GM21528 (cell line): ENCODE data around the gene MED14.

Source experiments
- ATAC-seq: cut with Tn5 transposase; IDR thresholded peaks from one replicate; pipeline ENCODE4 v1.9.1; 2021; ENCODE audit warnings: mild to moderate bottlenecking, moderate library complexity; ENCODE audit not compliant: unreplicated experiment, low FRiP score

MED14 gene

GRCh38 chrX:40671126-40671525 lies 64.2 kb downstream of the MED14 start:
- no peak for ATAC-seq

- no peak for ATAC-seq
These were observed 71.3 kb downstream of the MED14 start for GRCh38 chrX:40663880-40664630.

GRCh38 chrX:40663078-40663740 lies 72.1 kb downstream of the MED14 start:
- ATAC-seq = no peak

DNA sequence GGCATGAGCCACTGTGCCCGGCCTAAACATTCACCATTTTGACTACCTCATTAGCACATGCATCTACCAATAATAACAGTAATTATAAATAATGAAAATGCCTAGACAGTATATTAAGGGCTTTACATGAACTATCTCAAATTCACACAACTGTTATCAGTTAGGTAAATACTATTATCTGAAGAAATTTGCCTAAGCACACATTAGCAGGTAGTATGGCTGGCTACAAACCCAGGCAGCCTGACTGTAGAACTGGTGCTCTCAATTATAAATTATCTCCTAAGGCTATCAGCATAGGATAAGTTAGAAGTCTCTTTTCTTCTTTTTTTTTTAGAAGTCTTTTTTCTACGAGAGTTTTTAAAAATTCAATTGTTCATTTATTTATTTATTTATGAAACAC lies 73.9 kb downstream of the MED14 start:
- no peak for ATAC-seq

DNA sequence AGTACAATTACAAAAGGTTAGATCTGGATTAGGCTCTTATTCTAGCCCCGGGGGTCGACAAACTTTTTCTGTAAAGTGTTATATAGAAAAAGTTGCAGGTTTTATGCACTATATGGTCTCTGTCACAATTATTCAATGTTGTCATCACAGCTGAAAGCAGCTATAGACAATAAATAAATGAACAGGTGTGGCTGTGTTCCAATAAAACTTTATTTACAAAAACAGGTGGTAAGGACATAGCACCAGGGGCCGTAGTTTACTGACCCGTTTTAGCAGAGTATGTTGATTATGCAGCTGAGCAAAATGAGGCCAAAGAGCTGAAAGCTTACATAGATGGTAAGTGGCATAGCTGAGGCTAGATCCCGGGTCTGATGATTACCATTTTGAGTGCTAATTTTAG lies 75.0 kb downstream of the MED14 start:
- no peak for ATAC-seq

DNA sequence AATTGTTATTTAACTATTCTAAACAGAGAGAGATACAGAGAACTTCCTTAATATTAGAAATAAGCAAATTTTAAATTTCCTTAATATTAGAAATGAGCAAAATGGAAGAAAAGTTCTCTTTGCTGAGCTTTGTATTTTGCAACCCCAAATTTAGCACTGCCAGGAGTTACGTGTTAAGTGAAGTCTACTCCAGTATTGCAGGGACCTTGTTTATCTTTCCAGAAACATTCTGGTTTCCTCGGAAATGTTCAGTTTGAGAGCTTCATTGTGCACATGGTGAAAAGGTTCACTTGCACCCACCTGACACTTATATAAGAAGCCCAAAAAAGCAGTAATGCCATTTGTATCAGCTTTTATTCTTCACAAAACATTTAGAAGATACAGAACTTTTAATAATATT lies 81.8 kb downstream of the MED14 start:
- no peak for ATAC-seq

DNA sequence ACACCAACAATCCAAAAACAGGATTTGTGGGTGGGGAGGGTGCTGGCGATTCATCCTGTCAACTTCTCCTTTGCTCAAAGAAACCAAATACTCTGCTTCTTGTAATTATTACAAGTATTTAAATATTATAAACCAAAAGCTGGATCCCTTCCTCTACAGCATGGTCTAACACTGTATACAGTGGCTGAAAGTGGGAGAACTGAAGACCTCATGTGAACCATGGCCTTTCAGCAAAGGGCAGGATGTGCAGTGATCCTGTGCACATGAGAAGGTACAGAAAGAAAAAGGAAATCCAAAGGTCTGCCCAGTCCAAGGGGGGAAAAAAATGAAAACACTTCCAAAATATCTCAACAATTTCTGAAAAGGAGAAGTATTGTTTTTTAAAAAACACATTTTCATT lies 82.7 kb downstream of the MED14 start:
- ATAC-seq = no peak

DNA sequence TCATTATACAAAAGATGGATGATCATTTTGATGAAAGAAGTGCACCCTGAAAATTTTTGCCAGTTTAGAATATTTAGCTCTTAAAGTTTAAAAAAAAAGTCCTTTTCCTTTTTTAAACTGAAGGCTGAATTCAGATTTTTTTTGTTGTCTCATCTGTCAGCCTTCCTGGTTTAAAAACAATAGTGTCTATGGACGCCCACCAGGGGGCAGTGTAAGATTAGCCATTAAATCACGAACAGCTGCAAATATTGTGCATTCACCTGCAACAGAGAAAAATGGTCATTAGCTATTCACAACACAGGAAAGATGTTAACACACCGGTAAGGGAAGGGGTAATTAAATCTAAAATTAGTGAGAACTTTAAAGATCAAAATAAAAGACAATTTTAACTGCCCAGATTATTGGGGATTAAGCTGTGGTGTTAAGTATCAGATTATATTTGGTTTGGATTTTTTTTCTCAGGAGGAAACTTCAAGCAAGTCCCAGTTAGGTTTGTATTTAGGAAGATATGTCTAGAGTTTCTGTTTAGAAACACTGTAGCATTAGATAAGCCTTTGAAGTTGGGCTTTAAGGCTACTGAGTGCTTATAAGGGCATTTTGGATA lies 83.6 kb downstream of the MED14 start:
- no peak for ATAC-seq

DNA sequence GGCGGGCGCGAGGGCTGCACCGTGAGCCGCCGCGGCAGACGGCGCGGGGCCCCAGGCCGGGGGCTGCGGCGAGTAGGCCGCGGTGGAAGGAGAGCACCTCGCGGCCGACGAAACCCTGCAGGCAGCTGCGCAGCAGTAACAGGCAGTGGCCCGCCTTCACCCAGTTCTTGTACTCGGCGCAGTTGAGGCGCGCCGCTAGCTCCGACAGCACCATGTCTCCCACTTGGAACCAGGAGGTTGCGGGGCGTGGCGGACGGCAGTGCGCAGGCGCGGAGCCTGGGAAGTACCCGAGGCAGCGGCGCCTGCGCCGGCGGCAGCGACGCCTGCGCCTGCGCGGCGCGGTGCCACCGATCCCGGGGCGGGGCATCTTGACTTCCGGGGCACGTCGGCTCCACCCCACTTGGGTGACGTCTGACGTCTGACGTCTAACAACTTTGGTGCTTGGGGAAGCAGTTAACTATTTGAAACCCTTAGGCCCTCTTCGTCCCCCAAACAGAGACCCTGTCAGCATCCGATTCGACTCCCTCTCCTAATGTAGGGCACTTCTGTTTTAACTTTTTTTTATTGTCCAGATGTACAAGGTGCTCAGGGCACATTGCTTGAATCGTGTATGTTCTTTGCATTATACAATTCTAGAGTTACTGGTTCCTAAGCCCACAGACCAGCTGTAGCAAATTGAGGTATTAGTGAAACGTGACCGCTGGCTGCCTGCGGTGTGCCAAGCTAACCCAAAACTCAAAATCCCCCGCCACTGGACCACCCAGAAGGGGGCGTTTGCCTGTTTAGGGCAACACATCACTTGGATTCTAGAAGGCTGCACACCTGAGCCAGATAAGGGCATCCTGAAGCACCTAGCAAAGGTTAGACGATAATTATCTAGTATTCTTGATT lies 87.8 kb downstream of the MED14 start, which contains the start of gene CXorf38:
Gene CXorf38, minus strand, starts transcription at position 255 of the 891 bp plus-strand sequence. Its CDS starts 41 bp downstream, at position 214.
- ATAC-seq = peak; percentile 78

- ATAC-seq = peak; percentile 14
These were observed 88.6 kb downstream of the MED14 start for GRCh38 chrX:40646489-40647306.

- no peak for ATAC-seq
These were observed 90.5 kb downstream of the MED14 start for GRCh38 chrX:40644821-40645358.

DNA sequence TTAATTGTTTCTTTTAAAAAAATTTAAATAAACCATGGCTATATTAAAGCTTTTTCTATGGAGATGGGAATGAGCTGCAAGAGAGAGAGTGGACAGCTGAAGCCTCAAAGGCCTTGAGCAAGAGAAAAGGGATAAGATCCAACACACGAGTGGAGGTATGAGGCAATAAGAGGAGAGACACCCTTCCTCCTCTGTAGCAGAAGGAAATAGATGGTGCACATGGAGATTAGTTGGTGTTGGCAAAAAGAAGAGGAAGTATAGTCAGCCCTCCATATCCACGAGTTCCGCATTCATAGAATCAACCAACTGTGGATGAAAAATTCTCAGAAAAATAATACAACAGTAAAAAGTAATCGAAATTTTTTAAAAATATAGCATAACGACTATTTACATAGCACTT lies 91.2 kb downstream of the MED14 start:
- no peak for ATAC-seq

- ATAC-seq = no peak
These were observed 97.7 kb downstream of the MED14 start for GRCh38 chrX:40637687-40638086.

- ATAC-seq = no peak
These were observed 103.1 kb downstream of the MED14 start for GRCh38 chrX:40632199-40632598.

DNA sequence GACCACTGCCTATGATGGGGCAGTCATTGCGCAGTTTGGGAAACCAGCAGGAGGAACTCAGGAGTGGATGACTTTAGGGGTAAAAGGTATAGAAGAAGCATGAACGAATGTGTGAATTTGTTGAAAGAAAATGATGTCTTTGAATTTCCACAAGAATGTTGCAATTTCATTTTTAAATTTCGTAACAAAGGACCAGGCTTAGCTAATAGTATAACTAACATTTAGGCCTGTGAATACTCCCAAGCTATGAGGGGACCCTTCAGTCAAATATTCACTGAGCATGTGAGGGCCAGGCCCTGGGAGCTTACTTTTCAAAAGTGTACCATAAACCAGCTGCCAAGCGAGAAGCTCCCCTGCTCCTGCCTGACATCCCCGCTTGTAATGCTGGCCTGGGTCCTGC lies 106.8 kb downstream of the MED14 start:
- no peak for ATAC-seq

- ATAC-seq = no peak
These were observed 110.0 kb downstream of the MED14 start for GRCh38 chrX:40625294-40625693.

DNA sequence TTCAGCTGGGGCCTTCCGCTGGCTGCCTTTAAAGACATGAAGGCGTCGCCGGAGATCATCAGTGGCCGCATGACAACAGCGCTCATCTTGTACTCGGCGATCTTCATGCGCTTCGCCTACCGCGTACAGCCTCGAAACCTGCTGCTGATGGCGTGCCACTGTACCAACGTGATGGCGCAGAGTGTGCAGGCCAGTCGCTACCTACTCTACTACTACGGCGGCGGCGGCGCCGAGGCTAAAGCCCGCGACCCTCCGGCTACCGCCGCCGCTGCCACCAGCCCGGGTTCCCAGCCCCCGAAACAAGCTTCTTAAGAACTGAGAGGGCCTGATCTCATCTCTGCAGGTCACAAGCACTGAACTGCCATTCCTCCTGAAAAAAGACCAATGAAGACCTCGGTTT lies 111.7 kb downstream of the MED14 start:
- no peak for ATAC-seq

DNA sequence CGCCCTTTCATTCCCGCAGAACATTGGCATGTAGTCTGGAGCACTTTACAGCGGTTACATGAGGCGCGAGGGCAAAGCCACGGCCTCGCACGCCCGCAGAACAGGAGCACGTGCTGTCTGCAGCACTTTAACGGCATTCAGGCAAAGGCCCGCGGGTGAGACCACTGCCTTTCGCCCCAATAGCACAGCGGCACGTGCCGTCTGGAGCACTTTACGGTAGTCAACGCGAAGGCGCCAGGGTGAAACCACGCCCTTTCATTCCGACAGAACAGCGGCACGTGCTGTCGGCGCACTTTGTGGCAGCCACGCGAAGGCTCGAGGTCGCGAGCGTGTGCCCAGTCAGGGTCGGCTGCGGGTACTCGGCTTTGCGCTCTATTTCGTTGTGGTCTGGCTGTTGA lies 112.2 kb downstream of the MED14 start, which contains the start of gene MPC1L:
Gene MPC1L, plus strand, starts transcription at position 290 of the 398 bp plus-strand sequence. CDS start 138 bp downstream, outside the sequence.
- ATAC-seq = no peak

- ATAC-seq = no peak
These were observed 112.7 kb downstream of the MED14 start for GRCh38 chrX:40622479-40623138.
